Uterus (tissue), 4 donors: ENCODE data around the gene GIT1. TPM values are rescaled to one million over a fixed set of nuclear protein-coding genes. Genes with fewer than 3 reads are reported as not detected.

ENCODE experiments used
- DNase-seq, 2 donors: peaks; one replicate each; pipeline ENCODE4 v3.0.0-alpha.2; 2019 to 2020
- H3K27ac ChIP-seq, 2 donors: fragments of 200-600 bp; sonication (generic); 1 replicate in 1 of 2; 2 replicates in 1 of 2; pipeline ENCODE4 v1.5.1; 2016 to 2018
- H3K27me3 ChIP-seq, 2 donors: fragments of 200-600 bp; sonication (generic); one replicate each; pipeline ENCODE4 v1.5.1; 2018 to 2019; ENCODE audit warnings: control low read depth in 1 of 2
- H3K36me3 ChIP-seq, 2 donors: fragments of 200-600 bp; sonication (generic); one replicate each; pipeline ENCODE4 v1.5.1; 2019; ENCODE audit warnings: control low read depth in 1 of 2
- H3K4me1 ChIP-seq, 2 donors: fragments of 200-600 bp; sonication (generic); one replicate each; pipeline ENCODE4 v1.5.1; 2018 to 2019; ENCODE audit warnings: control low read depth in 1 of 2
- H3K4me3 ChIP-seq, 2 donors: fragments of 200-600 bp; sonication (generic); 1 replicate in 1 of 2; 2 replicates in 1 of 2; pipeline ENCODE4 v1.5.1; 2018 to 2019; ENCODE audit warnings: mild to moderate bottlenecking in 1 of 2
- H3K9me3 ChIP-seq, 2 donors: fragments of 200-600 bp; sonication (generic); one replicate each; pipeline ENCODE4 v1.5.1; 2019; ENCODE audit warnings: control low read depth in 1 of 2
- CTCF ChIP-seq, 4 experiments: fragments of 200-600 bp in 2 of 4; fragments of 450-650 bp in 2 of 4; sonication (generic) in 2 of 4; IDR thresholded peaks; one replicate each; pipeline ENCODE4 v1.5.1; 2016 to 2019; ENCODE audit warnings: antibody characterized with exemption in 4 of 4, mild to moderate bottlenecking in 2 of 4, moderate library complexity in 1 of 4
- POLR2A ChIP-seq, 2 donors: fragments of 450-650 bp; IDR thresholded peaks; one replicate each; pipeline ENCODE4 v1.6.1; 2016; ENCODE audit warnings: antibody characterized with exemption in 2 of 2, mild to moderate bottlenecking in 1 of 2, moderate library complexity in 1 of 2
- intact Hi-C: fragments of 100-400 bp; cut with DNase I; formaldehyde crosslinking; loops from one replicate; pipeline ENCODE4 v1.15.1; 2023; ENCODE audit warnings: low total_unique reads
- total RNA-seq, 4 donors: library from RNA; depleted of rRNA in 3 of 4; stranded (reverse); fragments of >200 nt in 3 of 4; gene quantifications; one replicate each; pipeline versions ENCODE4 v1.1.0 to v1.2.4, GENCODE V29; 2014 to 2023
- donor health status: DM: yes; HTN: yes; CAD: no.

GIT1 gene
- total RNA-seq, 4 donors from 2014 or later, result 13.1 to 75.0 (median 22.9) TPM

GRCh38 chr17:29622337-29623282, 33.2 kb upstream of the GIT1 start, which contains the start of gene CORO6:
Gene CORO6, minus strand, starts transcription at chr17:29622912. Its CDS starts 1,491 bp downstream, at chr17:29621421.
- TF ChIP-seq CTCF (IDR thresholded peaks at IDR 0.05) (peak in 1 of 4 experiments; percentile 1), POLR2A (IDR thresholded peaks at IDR 0.05) (peak in 1 of 2 donors; percentile 14)
- H3K9me3 ChIP-seq, result no peaks in the 10 kb centered on the region
- peak within 1 kb of the TSS; percentile 47 to 56 for H3K4me3 ChIP-seq
- no peaks in the 10 kb centered on the region for H3K36me3 ChIP-seq
- H3K27me3 ChIP-seq, result peaks cover 0 to 5% of the 10 kb centered on the region in 2 donors
- H3K27ac ChIP-seq, result peak within 1 kb of the TSS in 1 of 2 donors; percentile 51
- intact Hi-C loops, result no loop called here
- peaks cover 0 to 5% of the 10 kb centered on the region in 2 donors for H3K4me1 ChIP-seq
- DNase-seq, result peak in 1 of 2 donors; percentile 65

DNA sequence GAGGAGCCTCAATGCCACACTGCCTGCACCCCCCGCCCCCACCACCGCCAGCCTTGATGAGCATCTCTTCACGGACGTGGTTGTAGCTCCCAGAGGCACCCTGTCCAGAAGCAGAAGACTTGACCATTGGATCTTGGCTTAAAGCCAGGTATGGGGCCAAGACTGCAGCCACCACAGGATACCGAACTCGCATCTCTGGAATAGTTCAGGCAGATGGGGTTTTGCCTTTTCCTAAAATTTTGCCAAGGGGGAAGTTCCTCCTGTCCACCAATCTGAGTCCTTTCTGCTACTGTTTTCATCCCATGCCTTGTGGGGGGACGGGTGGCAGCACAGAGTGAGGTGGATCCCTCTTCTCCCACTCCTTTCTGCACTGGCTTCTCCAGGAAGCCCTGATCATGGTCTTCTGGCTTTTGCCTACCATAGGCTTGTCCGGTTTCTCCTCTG, 32.3 kb upstream of the GIT1 start:
- no peaks in the 10 kb centered on the region for H3K9me3 ChIP-seq
- intact Hi-C loops, result no loop called here
- peak overlapping the region; percentile 47 to 56 for H3K4me3 ChIP-seq
- H3K27ac ChIP-seq, result peak overlapping the region in 1 of 2 donors; percentile 51
- H3K27me3 ChIP-seq, result peaks cover 0 to 11% of the 10 kb centered on the region in 2 donors
- no peaks in the 10 kb centered on the region for H3K36me3 ChIP-seq
- no peak for DNase-seq
- H3K4me1 ChIP-seq, result peaks cover 0 to 14% of the 10 kb centered on the region in 2 donors
- TF ChIP-seq CTCF (IDR thresholded peaks at IDR 0.05) (no peak), POLR2A (IDR thresholded peaks at IDR 0.05) (no peak)

DNA sequence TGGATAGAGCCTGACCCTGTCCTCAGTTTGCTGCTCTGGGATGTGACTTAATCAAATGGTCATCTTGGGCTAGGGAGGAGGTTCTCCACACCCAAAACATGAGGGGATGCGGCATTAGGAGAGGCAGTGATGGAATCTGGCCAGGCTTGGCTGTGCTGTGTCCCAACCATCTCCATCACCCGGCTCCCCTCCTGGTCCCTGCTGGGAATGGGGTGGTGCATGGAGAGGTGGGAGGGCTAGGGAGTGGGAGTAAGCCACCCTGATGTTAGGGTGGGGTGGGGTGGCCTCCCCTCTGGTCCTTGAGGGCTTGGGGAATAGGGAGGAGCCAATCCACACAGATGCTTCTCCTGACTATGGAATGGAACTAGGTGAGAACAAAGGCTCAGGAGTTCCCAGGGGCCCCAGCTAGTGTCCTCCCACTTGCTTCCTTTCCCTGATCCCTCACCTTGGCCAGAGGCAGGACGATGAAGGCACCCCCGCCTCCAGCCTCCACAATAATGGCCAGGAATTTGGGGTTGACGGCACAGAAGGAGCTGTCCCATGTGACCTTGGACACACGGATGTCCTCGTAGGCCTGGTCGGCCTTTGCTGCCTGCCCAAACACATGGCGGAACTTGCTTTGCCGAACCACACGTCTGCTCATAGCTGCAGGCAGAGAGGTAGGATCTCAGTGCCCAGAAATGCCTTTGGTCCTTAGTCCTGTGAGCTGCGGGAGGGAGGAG, 31.5 kb upstream of the GIT1 start:
- no peaks in the 10 kb centered on the region for H3K9me3 ChIP-seq
- H3K4me3 ChIP-seq, result no peak overlapping the region
- H3K27me3 ChIP-seq, result peaks cover 0 to 11% of the 10 kb centered on the region in 2 donors
- no peak for DNase-seq
- H3K27ac ChIP-seq, result no peak overlapping the region
- intact Hi-C loops, result no loop called here
- TF ChIP-seq POLR2A (IDR thresholded peaks at IDR 0.05) (no peak), CTCF (IDR thresholded peaks at IDR 0.05) (no peak)
- H3K36me3 ChIP-seq, result no peaks in the 10 kb centered on the region
- peaks cover 0 to 18% of the 10 kb centered on the region in 2 donors for H3K4me1 ChIP-seq

GRCh38 chr17:29620271-29620670, 30.8 kb upstream of the GIT1 start:
- Histone ChIP-seq H3K27me3 (peaks cover 0 to 11% of the 10 kb centered on the region in 2 donors), H3K27ac (no peak overlapping the region), H3K36me3 (no peaks in the 10 kb centered on the region), H3K4me1 (peaks cover 0 to 18% of the 10 kb centered on the region in 2 donors), H3K4me3 (no peak overlapping the region), H3K9me3 (no peaks in the 10 kb centered on the region)
- TF ChIP-seq CTCF (IDR thresholded peaks at IDR 0.05) (no peak), POLR2A (IDR thresholded peaks at IDR 0.05) (no peak)
- intact Hi-C loops, result no loop called here
- no peak for DNase-seq
